Kidney (tissue), 14 donors: ENCODE results near the gene RPL26. TPM values are rescaled to one million over a fixed set of nuclear protein-coding genes. Genes with fewer than 3 reads are reported as not detected.

Source experiments
- DNase-seq, 5 donors: peaks; one replicate each; pipeline ENCODE4 v3.0.0-alpha.2; 2013 to 2020
- FAIRE-seq: peaks from 2 replicates; lab custom pipeline; 2012; peaks lifted over from hg19 to GRCh38; lab: Jason Lieb, UNC
- H3K27ac ChIP-seq, 2 donors: one replicate each; pipeline ENCODE4 v1.7.0; 2013; ENCODE audit warnings: low read depth in 2 of 2, low read length in 2 of 2, inconsistent platforms in 1 of 2
- H3K27me3 ChIP-seq: one replicate; pipeline ENCODE4 v1.7.1; 2013; ENCODE audit warnings: low read length, inconsistent platforms; ENCODE audit not compliant: control insufficient read depth, insufficient read depth
- H3K36me3 ChIP-seq, 3 donors: one replicate each; pipeline versions ENCODE4 v1.7.0 to v1.7.1; 2013; ENCODE audit warnings: low read length in 3 of 3, control low read depth in 1 of 3, inconsistent platforms in 1 of 3; ENCODE audit not compliant: insufficient read depth in 3 of 3, control insufficient read depth in 2 of 3
- H3K4me1 ChIP-seq, 3 donors: one replicate each; pipeline versions ENCODE4 v1.7.0 to v1.7.1; 2013; ENCODE audit warnings: low read length in 3 of 3, inconsistent platforms in 1 of 3, low read depth in 1 of 3; ENCODE audit not compliant: control insufficient read depth in 2 of 3, insufficient read depth in 2 of 3
- H3K4me3 ChIP-seq, 3 donors: one replicate each; pipeline versions ENCODE4 v1.7.0 to v1.8.1; 2013; ENCODE audit warnings: low read length in 3 of 3, control low read depth in 1 of 3, inconsistent platforms in 1 of 3
- H3K9ac ChIP-seq, 3 donors: one replicate each; pipeline versions ENCODE4 v1.7.0 to v1.7.1; 2013; ENCODE audit warnings: low read length in 3 of 3, control low read depth in 1 of 3, inconsistent platforms in 1 of 3
- H3K9me3 ChIP-seq, 3 donors: one replicate each; pipeline versions ENCODE4 v1.7.0 to v1.7.1; 2013; ENCODE audit warnings: low read length in 3 of 3, control low read depth in 1 of 3, inconsistent platforms in 1 of 3; ENCODE audit not compliant: control insufficient read depth in 2 of 3, insufficient read depth in 1 of 3
- CTCF ChIP-seq: IDR thresholded peaks from 3 replicates; pipeline ENCODE4 v1.5.1; 2012; ENCODE audit warnings: mild to moderate bottlenecking, moderate library complexity, borderline replicate concordance; ENCODE audit not compliant: insufficient read depth; ENCODE audit errors: extremely low read depth
- intact Hi-C: fragments of 100-400 bp; cut with DNase I; formaldehyde crosslinking; loops from one replicate; pipeline ENCODE4 v1.11.1; 2022
- polyA plus RNA-seq: library from polyadenylated mRNA; stranded (reverse); fragments of 350-450 nt; fragmentation: Illumina TruSeq; extraction: RNeasy Lipid Tissue Mini Kit (QIAGEN cat#74804); gene quantifications from one replicate; pipeline ENCODE4 v1.2.3, GENCODE V29; 2014; ENCODE audit warnings: low read depth, low replicate concordance; ENCODE audit not compliant: insufficient read depth
- total RNA-seq: library from RNA; stranded (reverse); fragmentation: NEBNext Ultra II Directional; extraction: Animal tissue kit (Norgen Biotek cat#: 25700); gene quantifications from one replicate; pipeline ENCODE4 v1.2.1, GENCODE V29; 2021
- donor health status: control.
- donor health status: control.
- donor health status: control.
- donor health status: control.
- donor health status: control.
- donor health status: DM: yes; HTN: yes; CAD: no.
- donor health status: Normal renal cell carcinoma (clear cell type).

RPL26 gene
- total and polyA plus RNA-seq, 2 donors from 2014 or later: 1,267 to 2,696 TPM

- Histone ChIP-seq H3K27ac (peak overlapping the region; percentile 49 to 75), H3K4me1 (peaks cover 0 to 8% (median 6%) of the 10 kb centered on the region in 3 donors), H3K36me3 (no peaks in the 10 kb centered on the region), H3K9me3 (no peaks in the 10 kb centered on the region), H3K4me3 (no peak overlapping the region), H3K9ac (peak overlapping the region in 1 of 3 donors; percentile 1), H3K27me3 (no peaks in the 10 kb centered on the region)
- TF ChIP-seq CTCF: no peak
- DNase-seq (peak in 4 of 5 donors; percentile 36 to 86 (median 72)), FAIRE-seq (peak; percentile 97)
- intact Hi-C loops: no loop called here
These were observed 37.3 kb upstream of the RPL26 start for GRCh38 chr17:8420041-8420934.

GRCh38 chr17:8419305-8419704, 36.3 kb upstream of the RPL26 start:
- no peak for DNase-seq
- intact Hi-C loops: no loop called here
- Histone ChIP-seq H3K27ac (no peak overlapping the region), H3K9me3 (no peaks in the 10 kb centered on the region), H3K4me1 (peaks cover 0 to 8% (median 6%) of the 10 kb centered on the region in 3 donors), H3K27me3 (no peaks in the 10 kb centered on the region), H3K9ac (no peak overlapping the region), H3K4me3 (no peak overlapping the region), H3K36me3 (no peaks in the 10 kb centered on the region)
- FAIRE-seq: no peak
- TF ChIP-seq CTCF: no peak

GRCh38 chr17:8418471-8418870, 35.5 kb upstream of the RPL26 start:
- Histone ChIP-seq H3K9ac (no peak overlapping the region), H3K27ac (no peak overlapping the region), H3K27me3 (no peaks in the 10 kb centered on the region), H3K9me3 (no peaks in the 10 kb centered on the region), H3K4me3 (no peak overlapping the region), H3K36me3 (no peaks in the 10 kb centered on the region), H3K4me1 (peaks cover 0 to 8% (median 6%) of the 10 kb centered on the region in 3 donors)
- intact Hi-C loops: no loop called here
- no peak for DNase-seq
- FAIRE-seq: no peak
- TF ChIP-seq CTCF: no peak
